HG03280 (cell line): ENCODE data around the gene LRP2BP.
"Not testable (repeated sequence)": the region's sequence is repeated elsewhere in the genome, so short reads cannot be mapped to it uniquely, and the experiment has no call there.

Experiments used
- ATAC-seq: cut with Tn5 transposase; IDR thresholded peaks from one replicate; pipeline ENCODE4 v1.9.1; 2021; ENCODE audit warnings: mild to moderate bottlenecking, moderate library complexity; ENCODE audit not compliant: unreplicated experiment

LRP2BP gene

GRCh38 chr4:185329879-185330510 is 65.7 kb downstream of the LRP2BP start:
- not testable (repeated sequence) for ATAC-seq

- no peak for ATAC-seq
These were observed 67.1 kb downstream of the LRP2BP start for GRCh38 chr4:185328586-185328985.

- not testable (repeated sequence) for ATAC-seq
These were observed 70.0 kb downstream of the LRP2BP start for GRCh38 chr4:185325721-185326120.

GRCh38 chr4:185324361-185324760 is 71.4 kb downstream of the LRP2BP start:
- ATAC-seq = not testable (repeated sequence)

- ATAC-seq = no peak
These were observed 72.1 kb downstream of the LRP2BP start for GRCh38 chr4:185323606-185324005.

GRCh38 chr4:185322803-185323202 is 72.9 kb downstream of the LRP2BP start:
- no peak for ATAC-seq

DNA sequence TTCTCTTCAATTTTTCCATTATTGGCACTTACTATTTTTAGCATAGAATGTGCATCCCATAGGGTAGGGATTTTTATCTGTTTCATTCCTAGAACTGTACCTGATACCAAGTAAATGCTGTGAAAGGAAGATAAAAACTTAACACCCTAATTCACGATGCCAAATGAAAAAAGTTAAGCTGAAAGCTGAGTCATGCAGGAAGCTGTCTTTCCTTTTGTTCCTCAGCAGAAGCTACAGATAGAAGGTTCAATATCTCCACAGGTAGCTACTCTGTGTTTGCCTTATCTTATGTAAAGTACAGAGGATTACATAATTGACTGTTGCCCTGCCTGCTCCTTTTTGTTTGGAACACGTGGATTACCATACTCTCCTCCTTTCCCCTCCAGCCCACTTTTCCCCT is 77.0 kb downstream of the LRP2BP start:
- no peak for ATAC-seq

- no peak for ATAC-seq
These were observed 77.8 kb downstream of the LRP2BP start for GRCh38 chr4:185317880-185318279.

DNA sequence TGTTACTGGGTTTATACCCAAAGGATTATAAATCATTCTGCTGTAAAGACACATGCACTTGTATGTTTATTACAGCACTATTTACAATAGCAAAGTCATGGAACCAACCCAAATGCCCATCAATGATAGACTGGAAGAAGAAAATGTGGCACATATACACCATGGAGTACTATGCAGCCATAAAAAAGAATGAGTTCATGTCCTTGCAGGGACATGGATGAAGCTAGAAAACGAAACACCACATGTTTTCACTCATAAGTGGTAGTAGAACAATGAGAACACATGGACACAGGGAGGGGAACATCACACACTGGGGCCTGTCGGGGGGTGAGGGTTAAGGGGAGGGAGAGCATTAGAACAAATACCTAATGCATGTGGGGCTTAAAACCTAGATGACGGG is 78.3 kb downstream of the LRP2BP start:
- not testable (repeated sequence) for ATAC-seq
